MM.1S (cell line): ENCODE measurements around the gene BPIFA1.

Experiments used
- EZH2 ChIP-seq: fragments of 300-600 bp; sonication (generic); optimal IDR thresholded peaks from 2 replicates; pipeline ENCODE3; 2017; ENCODE audit warnings: low read depth, mild to moderate bottlenecking, antibody characterized with exemption, low read length, mixed read lengths
- TF ChIP-seq, protein P1 (sequence below): fragments of 300-600 bp; sonication (generic); IDR thresholded peaks from 2 replicates; pipeline ENCODE4 v1.5.1; 2016; ENCODE audit warnings: antibody characterized with exemption, low read length, mixed read lengths

GRCh38 chr20:33192912-33193501, 42.8 kb upstream of the BPIFA1 start:
- TF ChIP-seq, protein P1, sequence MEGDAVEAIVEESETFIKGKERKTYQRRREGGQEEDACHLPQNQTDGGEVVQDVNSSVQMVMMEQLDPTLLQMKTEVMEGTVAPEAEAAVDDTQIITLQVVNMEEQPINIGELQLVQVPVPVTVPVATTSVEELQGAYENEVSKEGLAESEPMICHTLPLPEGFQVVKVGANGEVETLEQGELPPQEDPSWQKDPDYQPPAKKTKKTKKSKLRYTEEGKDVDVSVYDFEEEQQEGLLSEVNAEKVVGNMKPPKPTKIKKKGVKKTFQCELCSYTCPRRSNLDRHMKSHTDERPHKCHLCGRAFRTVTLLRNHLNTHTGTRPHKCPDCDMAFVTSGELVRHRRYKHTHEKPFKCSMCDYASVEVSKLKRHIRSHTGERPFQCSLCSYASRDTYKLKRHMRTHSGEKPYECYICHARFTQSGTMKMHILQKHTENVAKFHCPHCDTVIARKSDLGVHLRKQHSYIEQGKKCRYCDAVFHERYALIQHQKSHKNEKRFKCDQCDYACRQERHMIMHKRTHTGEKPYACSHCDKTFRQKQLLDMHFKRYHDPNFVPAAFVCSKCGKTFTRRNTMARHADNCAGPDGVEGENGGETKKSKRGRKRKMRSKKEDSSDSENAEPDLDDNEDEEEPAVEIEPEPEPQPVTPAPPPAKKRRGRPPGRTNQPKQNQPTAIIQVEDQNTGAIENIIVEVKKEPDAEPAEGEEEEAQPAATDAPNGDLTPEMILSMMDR: no peak
- TF ChIP-seq EZH2: no peak
